OCI-LY7 (cell line): Measurements from ENCODE around the gene TLR2.

Source experiments
- EZH2phosphoT487 ChIP-seq: fragments of 200-600 bp; sonication (generic); IDR thresholded peaks from 2 replicates; pipeline ENCODE4 v1.6.1; 2018; ENCODE audit warnings: low read depth, borderline replicate concordance, mild to moderate bottlenecking, mixed run types, antibody characterized with exemption, low read length, moderate library complexity, mixed read lengths
- TF ChIP-seq, protein P1 (sequence below): fragments of 200-600 bp; sonication (generic); conservative IDR thresholded peaks from 2 replicates; pipeline ENCODE4 v1.5.1; 2014; ENCODE audit warnings: mild to moderate bottlenecking, antibody characterized with exemption, low read length, moderate library complexity, mixed read lengths

DNA sequence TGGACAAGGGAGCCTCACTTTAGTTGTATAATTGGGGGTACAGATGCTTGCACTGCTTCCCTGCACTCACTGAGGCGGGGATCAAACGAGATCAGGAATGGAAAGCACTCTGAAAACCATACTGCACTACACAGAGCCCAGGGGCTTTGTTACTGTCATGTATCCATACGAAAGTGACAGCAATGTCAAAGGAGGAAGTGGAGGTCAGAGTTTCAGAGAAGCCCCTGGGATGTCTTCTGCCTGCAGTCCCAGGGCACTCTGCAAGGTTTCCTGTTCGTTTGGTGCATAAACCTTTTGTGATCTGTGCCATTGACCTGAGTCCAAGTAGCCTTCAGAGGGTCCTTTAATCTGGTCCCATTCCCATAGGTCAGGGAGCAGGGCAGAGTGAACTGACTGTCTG lies 44.6 kb downstream of the TLR2 start:
- no peak for TF ChIP-seq EZH2phosphoT487
- TF ChIP-seq, protein P1, sequence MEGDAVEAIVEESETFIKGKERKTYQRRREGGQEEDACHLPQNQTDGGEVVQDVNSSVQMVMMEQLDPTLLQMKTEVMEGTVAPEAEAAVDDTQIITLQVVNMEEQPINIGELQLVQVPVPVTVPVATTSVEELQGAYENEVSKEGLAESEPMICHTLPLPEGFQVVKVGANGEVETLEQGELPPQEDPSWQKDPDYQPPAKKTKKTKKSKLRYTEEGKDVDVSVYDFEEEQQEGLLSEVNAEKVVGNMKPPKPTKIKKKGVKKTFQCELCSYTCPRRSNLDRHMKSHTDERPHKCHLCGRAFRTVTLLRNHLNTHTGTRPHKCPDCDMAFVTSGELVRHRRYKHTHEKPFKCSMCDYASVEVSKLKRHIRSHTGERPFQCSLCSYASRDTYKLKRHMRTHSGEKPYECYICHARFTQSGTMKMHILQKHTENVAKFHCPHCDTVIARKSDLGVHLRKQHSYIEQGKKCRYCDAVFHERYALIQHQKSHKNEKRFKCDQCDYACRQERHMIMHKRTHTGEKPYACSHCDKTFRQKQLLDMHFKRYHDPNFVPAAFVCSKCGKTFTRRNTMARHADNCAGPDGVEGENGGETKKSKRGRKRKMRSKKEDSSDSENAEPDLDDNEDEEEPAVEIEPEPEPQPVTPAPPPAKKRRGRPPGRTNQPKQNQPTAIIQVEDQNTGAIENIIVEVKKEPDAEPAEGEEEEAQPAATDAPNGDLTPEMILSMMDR: no peak
